K562 (cell line): ENCODE measurements around the gene MMP17. TPM values are rescaled to one million over a fixed set of nuclear protein-coding genes. Genes with fewer than 3 reads are reported as not detected.
A peak's percentile ranks its signal among the peaks of the same experiment; 100 is the strongest.

Experiments
- AFF4 ChIP-seq: sonication (generic); formaldehyde crosslinking; IDR thresholded peaks from 2 replicates; pipeline ENCODE4 v1.8.0; 2023; ENCODE audit warnings: mild to moderate bottlenecking, missing genetic modification reagents
- MAFG ChIP-seq: fragments of 450-650 bp; conservative IDR thresholded peaks from 2 replicates; pipeline ENCODE4 v1.6.1; 2016; ENCODE audit warnings: missing genetic modification characterization, missing compliant biosample characterization
- MYC ChIP-seq, 2 experiments: fragments of 250-450 bp in 1 of 2; sonication (Bioruptor Pico) in 1 of 2; IDR thresholded peaks; 2 replicates each; pipeline versions ENCODE4 v1.5.1 to v1.6.1; 2012 to 2021; ENCODE audit warnings: low read depth in 2 of 2, borderline replicate concordance in 1 of 2, improper control_type of control experiment in 1 of 2, low read length in 1 of 2, mild to moderate bottlenecking in 1 of 2, moderate library complexity in 1 of 2
- NELFE ChIP-seq: IDR thresholded peaks from 2 replicates; pipeline ENCODE4 v1.6.1; 2011; ENCODE audit warnings: mild to moderate bottlenecking; ENCODE audit not compliant: insufficient read depth, insufficient read length
- NFXL1 ChIP-seq: fragments of 450-650 bp; formaldehyde crosslinking; IDR thresholded peaks from 2 replicates; pipeline ENCODE4 v1.4.0; 2021; ENCODE audit warnings: mild to moderate bottlenecking
- POLR2AphosphoS5 ChIP-seq: IDR thresholded peaks from 2 replicates; pipeline ENCODE4 v1.6.1; 2011; ENCODE audit warnings: mild to moderate bottlenecking, low read depth, low read length, moderate library complexity; ENCODE audit not compliant: control insufficient read depth, insufficient read depth
- POLR2G ChIP-seq: fragments of 200-400 bp; formaldehyde crosslinking; IDR thresholded peaks from 2 replicates; pipeline ENCODE4 v1.6.1; 2017; ENCODE audit warnings: low read depth, mild to moderate bottlenecking, antibody characterized with exemption, low read length, moderate library complexity
- SMAD4 ChIP-seq: fragments of 250-450 bp; sonication (Bioruptor Pico); conservative IDR thresholded peaks from 2 replicates; pipeline ENCODE4 v1.8.0; 2021; ENCODE audit warnings: inconsistent platforms, mild to moderate bottlenecking, moderate library complexity
- VEZF1 ChIP-seq: fragments of 200-800 bp; sonication (Bioruptor generic); IDR thresholded peaks from 2 replicates; pipeline ENCODE4 v1.6.1; 2017; ENCODE audit warnings: missing genetic modification characterization, missing compliant biosample characterization
- YY1 ChIP-seq, 3 experiments: IDR thresholded peaks; 2 replicates each; pipeline ENCODE4 v1.6.1; 2011; ENCODE audit warnings: low read length in 2 of 3, mild to moderate bottlenecking in 2 of 3, moderate library complexity in 2 of 3, borderline replicate concordance in 1 of 3, control low read depth in 1 of 3, low read depth in 1 of 3; ENCODE audit not compliant: insufficient read depth in 3 of 3, insufficient replicate concordance in 2 of 3, control insufficient read depth in 1 of 3, insufficient read length in 1 of 3; ENCODE audit errors: extremely low read depth in 1 of 3
- ZBTB7A ChIP-seq: IDR thresholded peaks from 2 replicates; pipeline ENCODE4 v1.6.1; 2011; ENCODE audit warnings: low read depth, mild to moderate bottlenecking, low read length, moderate library complexity, borderline replicate concordance; ENCODE audit not compliant: control insufficient read depth
- polyA plus RNA-seq, 8 experiments: library from polyadenylated mRNA; depleted of rRNA in 4 of 8; stranded (reverse) in 5 of 8; unstranded in 3 of 8; fragments of >200 nt; fragmentation: Nextera tagmentation in 2 of 8; fragmentation: Illumina TruSeq in 1 of 8; extraction: Ambion mirVana in 2 of 8; extraction: Trizol in 1 of 8; gene quantifications; 2 replicates each; pipeline versions ENCODE4 v1.2.1 to v1.2.3, GENCODE V29; 2011 to 2014; ENCODE audit warnings: inconsistent platforms in 1 of 8, missing spikeins in 1 of 8
- total RNA-seq, 7 experiments: library from RNA; depleted of rRNA in 6 of 7; stranded (reverse); fragments of >200 nt in 6 of 7; fragmentation: Illumina TruSeq in 2 of 7; extraction: Trizol in 2 of 7; gene quantifications; 2 replicates each; pipeline versions ENCODE4 v1.2.1 to v1.2.3, GENCODE V29; 2011 to 2021; ENCODE audit warnings: low replicate concordance in 1 of 7
- TF ChIP-seq, protein P1 (sequence below): IDR thresholded peaks from 2 replicates; pipeline ENCODE4 v1.6.1; 2011; ENCODE audit warnings: borderline replicate concordance, low read depth, mild to moderate bottlenecking, moderate library complexity, low read length; ENCODE audit not compliant: insufficient read depth, poor library complexity, severe bottlenecking
- TF ChIP-seq, protein P2 (sequence below), 2 experiments: IDR thresholded peaks; 2 replicates each; pipeline ENCODE4 v1.6.1; 2012; ENCODE audit warnings: improper control_type of control experiment in 2 of 2, low read depth in 2 of 2, low read length in 2 of 2, borderline replicate concordance in 1 of 2

Gene MMP17
- total and polyA plus RNA-seq, 9 of the 15 experiments (the other 6 are each of a cell fraction or from before 2014, with no cell fraction given): 1.1 to 21.2 (median 17.1) TPM; not detected in 2

GRCh38 chr12:131827961-131828534 is at the start of gene MMP17 (continued):
- TF ChIP-seq YY1 (IDR thresholded peaks at IDR 0.05; ENCODE audit: borderline replicate concordance in 1 of 3, control insufficient read depth in 1 of 3, extremely low read depth in 1 of 3, insufficient read depth in 3 of 3, insufficient read length in 1 of 3, insufficient replicate concordance in 2 of 3, low read depth in 1 of 3, low read length in 2 of 3) (peak in 1 of 3 experiments; percentile 32), MAFG (tag) (no peak), POLR2G (peak; percentile 74), ZBTB7A (peak; percentile 87; the same call in 1 of the 2 replicates), AFF4 (CRISPR knock-in tag) (no peak), NELFE (no peak), VEZF1 (CRISPR knock-in tag) (peak; percentile 32; the same call in 1 of the 2 replicates), POLR2AphosphoS5 (peak; percentile 49; the same call in 1 of the 2 replicates), SMAD4 (0 out of 2 replicates have a peak, but pooled peaks have one; percentile 37), MYC (IDR thresholded peaks at IDR 0.05; ENCODE audit: low read depth, low read length) (peak; percentile 32; the same call in 1 of the 2 replicates), MYC (CRISPR knock-in tag; IDR thresholded peaks at IDR 0.05; ENCODE audit: borderline replicate concordance, low read depth) (no peak), NFXL1 (CRISPR knock-in tag) (no peak)
- TF ChIP-seq, protein P1, sequence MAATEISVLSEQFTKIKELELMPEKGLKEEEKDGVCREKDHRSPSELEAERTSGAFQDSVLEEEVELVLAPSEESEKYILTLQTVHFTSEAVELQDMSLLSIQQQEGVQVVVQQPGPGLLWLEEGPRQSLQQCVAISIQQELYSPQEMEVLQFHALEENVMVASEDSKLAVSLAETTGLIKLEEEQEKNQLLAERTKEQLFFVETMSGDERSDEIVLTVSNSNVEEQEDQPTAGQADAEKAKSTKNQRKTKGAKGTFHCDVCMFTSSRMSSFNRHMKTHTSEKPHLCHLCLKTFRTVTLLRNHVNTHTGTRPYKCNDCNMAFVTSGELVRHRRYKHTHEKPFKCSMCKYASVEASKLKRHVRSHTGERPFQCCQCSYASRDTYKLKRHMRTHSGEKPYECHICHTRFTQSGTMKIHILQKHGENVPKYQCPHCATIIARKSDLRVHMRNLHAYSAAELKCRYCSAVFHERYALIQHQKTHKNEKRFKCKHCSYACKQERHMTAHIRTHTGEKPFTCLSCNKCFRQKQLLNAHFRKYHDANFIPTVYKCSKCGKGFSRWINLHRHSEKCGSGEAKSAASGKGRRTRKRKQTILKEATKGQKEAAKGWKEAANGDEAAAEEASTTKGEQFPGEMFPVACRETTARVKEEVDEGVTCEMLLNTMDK: peak; percentile 26
- TF ChIP-seq, protein P2, sequence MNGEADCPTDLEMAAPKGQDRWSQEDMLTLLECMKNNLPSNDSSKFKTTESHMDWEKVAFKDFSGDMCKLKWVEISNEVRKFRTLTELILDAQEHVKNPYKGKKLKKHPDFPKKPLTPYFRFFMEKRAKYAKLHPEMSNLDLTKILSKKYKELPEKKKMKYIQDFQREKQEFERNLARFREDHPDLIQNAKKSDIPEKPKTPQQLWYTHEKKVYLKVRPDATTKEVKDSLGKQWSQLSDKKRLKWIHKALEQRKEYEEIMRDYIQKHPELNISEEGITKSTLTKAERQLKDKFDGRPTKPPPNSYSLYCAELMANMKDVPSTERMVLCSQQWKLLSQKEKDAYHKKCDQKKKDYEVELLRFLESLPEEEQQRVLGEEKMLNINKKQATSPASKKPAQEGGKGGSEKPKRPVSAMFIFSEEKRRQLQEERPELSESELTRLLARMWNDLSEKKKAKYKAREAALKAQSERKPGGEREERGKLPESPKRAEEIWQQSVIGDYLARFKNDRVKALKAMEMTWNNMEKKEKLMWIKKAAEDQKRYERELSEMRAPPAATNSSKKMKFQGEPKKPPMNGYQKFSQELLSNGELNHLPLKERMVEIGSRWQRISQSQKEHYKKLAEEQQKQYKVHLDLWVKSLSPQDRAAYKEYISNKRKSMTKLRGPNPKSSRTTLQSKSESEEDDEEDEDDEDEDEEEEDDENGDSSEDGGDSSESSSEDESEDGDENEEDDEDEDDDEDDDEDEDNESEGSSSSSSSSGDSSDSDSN (IDR thresholded peaks at IDR 0.05; ENCODE audit: borderline replicate concordance in 1 of 2, low read depth in 2 of 2, low read length in 2 of 2): peak in 1 of 2 experiments; percentile 18; a peak in 1 of 4 replicates
